T1000 (cell line): Measurements from ENCODE around the gene DELE1.
"Not testable (repeated sequence)": the region's sequence is repeated elsewhere in the genome, so short reads cannot be mapped to it uniquely, and the experiment has no call there.

ENCODE experiments used
- DNase-seq: peaks from one replicate; lab custom pipeline; 2025; ENCODE audit warnings: mixed read lengths; lab: John Stamatoyannopoulos, UW

DELE1 gene

GRCh38 chr5:141889282-141889871, 34.3 kb upstream of the DELE1 start:
- DNase-seq, result no peak

- DNase-seq, result not testable (repeated sequence)
Measured at GRCh38 chr5:141890429-141890828, 33.2 kb upstream of the DELE1 start.

GRCh38 chr5:141897425-141897824, 26.2 kb upstream of the DELE1 start:
- DNase-seq, result no peak

- DNase-seq, result no peak
Measured at GRCh38 chr5:141898448-141899049, 25.1 kb upstream of the DELE1 start.

- DNase-seq, result no peak
Measured at GRCh38 chr5:141902015-141902814, 21.5 kb upstream of the DELE1 start.

- DNase-seq, result no peak
Measured at GRCh38 chr5:141903261-141903660, 20.4 kb upstream of the DELE1 start.

- DNase-seq, result no peak
Measured at GRCh38 chr5:141904551-141904950, 19.1 kb upstream of the DELE1 start.

GRCh38 chr5:141906517-141906916, 17.2 kb upstream of the DELE1 start:
- no peak for DNase-seq

- no peak for DNase-seq
Measured at GRCh38 chr5:141906972-141907371, 16.7 kb upstream of the DELE1 start.

GRCh38 chr5:141908796-141909195, 14.9 kb upstream of the DELE1 start:
- no peak for DNase-seq

GRCh38 chr5:141909212-141909611, 14.5 kb upstream of the DELE1 start:
- DNase-seq, result no peak

GRCh38 chr5:141910271-141910673, 13.4 kb upstream of the DELE1 start:
- peak; percentile 13 for DNase-seq

- DNase-seq, result no peak
Measured at GRCh38 chr5:141913560-141914198, 10.0 kb upstream of the DELE1 start.

GRCh38 chr5:141914199-141914743, 9.4 kb upstream of the DELE1 start:
- no peak for DNase-seq

- DNase-seq, result no peak
Measured at GRCh38 chr5:141914797-141915196, 8.9 kb upstream of the DELE1 start.

- DNase-seq, result no peak
Measured at GRCh38 chr5:141915881-141916336, 7.8 kb upstream of the DELE1 start.

GRCh38 chr5:141916522-141916921, 7.1 kb upstream of the DELE1 start:
- DNase-seq, result no peak

- DNase-seq, result no peak
Measured at GRCh38 chr5:141917760-141918159, 5.9 kb upstream of the DELE1 start.

GRCh38 chr5:141919218-141920119, 4.2 kb upstream of the DELE1 start:
- DNase-seq, result no peak

- no peak for DNase-seq
Measured at GRCh38 chr5:141920771-141921170, 2.9 kb upstream of the DELE1 start.

- not testable (repeated sequence) for DNase-seq
Measured at GRCh38 chr5:141922827-141923447, 734 bp upstream of the DELE1 start.
